MM.1S (cell line): Measurements from ENCODE around the gene LCE1D.

Experiments used
- EZH2 ChIP-seq: fragments of 300-600 bp; sonication (generic); optimal IDR thresholded peaks from 2 replicates; pipeline ENCODE3; 2017; ENCODE audit warnings: low read depth, mild to moderate bottlenecking, antibody characterized with exemption, low read length, mixed read lengths
- EZH2phosphoT487 ChIP-seq: fragments of 300-600 bp; sonication (generic); IDR thresholded peaks from 2 replicates; pipeline ENCODE4 v1.6.1; 2018; ENCODE audit warnings: antibody characterized with exemption, low read length
- TF ChIP-seq, protein P1 (sequence below): fragments of 300-600 bp; sonication (generic); IDR thresholded peaks from 2 replicates; pipeline ENCODE4 v1.5.1; 2016; ENCODE audit warnings: antibody characterized with exemption, low read length, mixed read lengths

GRCh38 chr1:152776361-152776760 is 20.2 kb upstream of the LCE1D start:
- TF ChIP-seq EZH2, result no peak
- TF ChIP-seq, protein P1, sequence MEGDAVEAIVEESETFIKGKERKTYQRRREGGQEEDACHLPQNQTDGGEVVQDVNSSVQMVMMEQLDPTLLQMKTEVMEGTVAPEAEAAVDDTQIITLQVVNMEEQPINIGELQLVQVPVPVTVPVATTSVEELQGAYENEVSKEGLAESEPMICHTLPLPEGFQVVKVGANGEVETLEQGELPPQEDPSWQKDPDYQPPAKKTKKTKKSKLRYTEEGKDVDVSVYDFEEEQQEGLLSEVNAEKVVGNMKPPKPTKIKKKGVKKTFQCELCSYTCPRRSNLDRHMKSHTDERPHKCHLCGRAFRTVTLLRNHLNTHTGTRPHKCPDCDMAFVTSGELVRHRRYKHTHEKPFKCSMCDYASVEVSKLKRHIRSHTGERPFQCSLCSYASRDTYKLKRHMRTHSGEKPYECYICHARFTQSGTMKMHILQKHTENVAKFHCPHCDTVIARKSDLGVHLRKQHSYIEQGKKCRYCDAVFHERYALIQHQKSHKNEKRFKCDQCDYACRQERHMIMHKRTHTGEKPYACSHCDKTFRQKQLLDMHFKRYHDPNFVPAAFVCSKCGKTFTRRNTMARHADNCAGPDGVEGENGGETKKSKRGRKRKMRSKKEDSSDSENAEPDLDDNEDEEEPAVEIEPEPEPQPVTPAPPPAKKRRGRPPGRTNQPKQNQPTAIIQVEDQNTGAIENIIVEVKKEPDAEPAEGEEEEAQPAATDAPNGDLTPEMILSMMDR, result no peak
- TF ChIP-seq EZH2phosphoT487, result no peak
